DMS114 treated with DMSO at 0.1 percent for 48 hours (cell line): ENCODE results near the gene HDAC11.
A peak's percentile ranks its signal among the peaks of the same experiment; 100 is the strongest.
"Not testable (repeated sequence)": the region's sequence is repeated elsewhere in the genome, so short reads cannot be mapped to it uniquely, and the experiment has no call there.

Experiments
- DNase-seq: peaks from one replicate; lab custom pipeline; 2025; ENCODE audit not compliant: unreplicated experiment; lab: John Stamatoyannopoulos, UW

HDAC11 gene

DNA sequence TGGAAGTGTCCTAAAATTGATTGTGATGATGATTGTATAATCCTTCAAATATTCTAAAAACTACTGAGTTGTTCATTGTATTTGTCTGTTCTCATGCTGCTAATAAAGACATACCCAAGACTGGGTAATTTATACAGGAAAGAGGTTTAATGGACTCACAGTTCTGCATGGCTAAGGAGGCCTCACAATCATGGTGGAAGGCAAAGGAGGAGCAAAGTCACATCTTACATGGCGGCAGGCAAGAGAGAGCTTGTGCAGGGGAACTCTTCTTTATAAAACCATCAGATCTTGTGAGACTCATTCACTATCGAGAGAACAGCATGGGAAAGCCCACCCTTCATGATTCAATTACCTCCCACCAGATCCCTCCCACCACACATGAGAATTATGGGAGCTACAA is 41.6 kb downstream of the HDAC11 start:
- DNase-seq, result not testable (repeated sequence)

DNA sequence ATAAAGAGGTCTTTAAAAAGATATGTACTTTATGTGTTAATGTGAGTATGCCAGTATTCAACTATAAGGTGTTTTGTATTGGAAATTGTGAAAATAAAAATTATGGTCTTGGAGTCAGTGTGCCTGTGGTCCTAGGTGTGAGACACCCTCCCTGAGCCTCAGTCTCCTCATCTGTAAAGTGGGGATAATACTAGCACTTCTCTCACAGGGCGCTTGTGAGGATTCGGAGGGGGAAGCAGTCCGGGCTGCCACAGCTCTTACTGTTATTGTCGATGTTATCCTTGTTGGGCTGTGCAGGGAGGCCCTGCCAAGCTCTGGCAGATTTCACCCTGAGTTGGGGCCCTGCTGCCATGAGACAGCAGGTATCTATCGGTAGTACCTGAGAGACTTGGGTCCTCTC is 42.1 kb downstream of the HDAC11 start:
- no peak for DNase-seq

DNA sequence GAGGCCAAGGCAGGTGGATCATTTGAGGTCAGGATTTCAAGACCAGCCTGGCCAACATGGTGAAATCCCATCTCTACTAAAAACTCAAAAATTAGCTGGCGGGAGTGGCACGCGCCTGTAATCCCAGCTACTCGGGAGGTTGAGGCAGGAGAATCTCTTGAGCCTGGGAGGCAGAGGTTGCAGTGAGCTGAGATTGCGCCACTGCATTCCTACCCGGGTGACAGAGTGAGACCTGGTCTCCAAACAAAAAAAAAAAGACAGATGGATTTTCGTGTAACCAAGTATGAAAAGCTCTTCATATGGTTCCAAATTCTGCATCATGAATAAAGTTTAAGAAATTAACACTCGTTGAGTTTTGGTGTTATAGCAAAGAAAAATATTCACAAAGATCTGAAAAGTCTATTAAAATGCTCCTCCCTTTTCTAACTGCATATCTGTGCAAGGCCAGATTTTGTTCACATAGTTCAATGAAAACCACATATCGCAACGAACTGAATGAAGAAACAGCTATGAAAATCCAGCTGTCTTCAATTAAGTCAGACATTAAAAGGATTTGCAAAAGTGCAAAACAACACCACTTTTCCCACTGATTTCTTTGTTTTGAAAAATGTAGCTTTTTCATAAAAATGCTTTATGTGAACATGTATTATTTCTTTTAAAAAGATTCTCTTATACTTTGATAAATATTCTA is 45.0 kb downstream of the HDAC11 start:
- DNase-seq, result no peak

DNA sequence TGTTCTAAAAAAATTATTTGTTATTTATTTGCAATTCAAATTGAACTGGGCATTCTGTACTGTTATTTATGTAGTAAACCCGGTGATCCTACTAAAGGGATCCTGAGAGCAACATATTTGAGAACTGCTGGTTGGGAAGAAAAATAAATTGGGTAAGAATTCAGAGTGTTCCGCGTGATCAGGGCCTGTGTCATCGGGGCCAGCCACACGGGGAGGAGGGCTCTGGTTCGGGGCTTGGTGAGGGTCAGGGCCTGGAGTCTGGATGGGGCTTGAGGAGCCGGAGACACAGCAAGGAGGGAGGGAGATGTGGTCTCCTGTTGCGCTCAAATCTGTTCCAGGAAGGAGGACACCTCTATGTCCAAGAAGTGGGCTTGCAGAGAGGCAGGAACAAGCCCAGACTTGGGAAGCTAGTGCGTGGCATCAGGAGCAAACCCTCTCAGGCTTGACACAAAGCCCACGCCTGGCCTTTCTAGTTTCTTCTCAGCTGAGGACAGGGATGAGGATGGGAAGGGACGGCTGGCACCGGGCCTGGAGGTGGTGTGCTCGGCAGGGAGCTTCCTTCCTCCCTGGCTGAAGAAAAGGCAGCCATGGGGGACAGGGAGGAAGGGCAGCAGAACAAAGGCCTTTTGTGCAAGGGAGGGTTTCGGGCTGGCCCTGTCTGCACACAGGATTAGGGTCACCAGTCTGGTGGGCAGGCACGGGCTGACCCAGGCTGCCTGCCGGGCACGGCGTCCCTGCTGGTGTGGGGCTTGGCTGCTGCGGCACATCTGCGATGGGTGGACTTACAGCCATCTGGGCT is 45.9 kb downstream of the HDAC11 start:
- DNase-seq, result no peak

DNA sequence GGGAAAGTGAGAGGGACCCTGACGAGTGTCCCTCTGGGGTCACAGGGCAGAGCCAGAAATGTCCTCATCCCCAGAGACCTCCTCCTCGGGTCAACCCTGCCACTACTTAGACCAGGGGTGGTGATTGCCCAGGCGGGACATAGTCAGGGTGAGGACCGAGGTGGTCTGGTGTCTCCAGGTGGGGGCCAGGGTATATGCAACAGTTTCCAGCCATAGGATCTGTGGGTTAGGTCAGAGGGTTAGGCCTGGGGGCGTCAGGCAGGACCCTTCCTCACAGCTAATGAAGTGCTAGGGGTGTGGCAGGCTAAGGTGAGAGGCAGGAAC is 46.5 kb downstream of the HDAC11 start:
- DNase-seq, result no peak

DNA sequence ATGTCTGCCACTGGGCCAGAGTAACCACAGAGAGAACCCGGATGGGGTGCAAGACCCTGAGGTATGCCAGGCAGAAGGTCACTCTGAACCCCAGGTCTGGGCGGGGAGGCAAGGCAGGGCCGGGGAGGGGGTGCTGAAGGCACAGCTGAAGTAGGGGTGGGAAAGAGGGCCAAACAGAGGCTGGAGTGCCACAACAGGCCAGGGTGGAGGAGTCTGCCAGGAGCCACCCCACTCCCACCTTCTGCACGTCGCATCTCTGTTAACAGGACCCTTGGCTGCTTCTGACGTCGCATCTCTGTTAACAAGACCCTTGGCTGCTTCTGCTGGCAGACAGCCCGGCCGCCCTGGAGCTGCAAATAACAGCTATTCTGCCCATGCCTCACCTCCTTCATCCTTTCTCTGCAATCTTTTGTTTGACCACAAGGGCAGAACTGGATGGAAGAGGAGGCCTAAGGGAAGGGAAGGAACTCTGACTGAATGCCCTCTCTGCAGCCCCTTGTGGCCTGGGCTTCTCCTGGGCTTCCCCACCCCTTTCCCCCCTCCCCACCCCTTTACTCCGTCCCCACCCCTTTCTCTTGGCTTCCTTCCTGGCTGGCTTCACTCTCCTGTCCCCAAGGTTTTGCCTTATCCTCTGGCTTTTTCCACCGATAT is 48.2 kb downstream of the HDAC11 start:
- DNase-seq, result peak; percentile 4

DNA sequence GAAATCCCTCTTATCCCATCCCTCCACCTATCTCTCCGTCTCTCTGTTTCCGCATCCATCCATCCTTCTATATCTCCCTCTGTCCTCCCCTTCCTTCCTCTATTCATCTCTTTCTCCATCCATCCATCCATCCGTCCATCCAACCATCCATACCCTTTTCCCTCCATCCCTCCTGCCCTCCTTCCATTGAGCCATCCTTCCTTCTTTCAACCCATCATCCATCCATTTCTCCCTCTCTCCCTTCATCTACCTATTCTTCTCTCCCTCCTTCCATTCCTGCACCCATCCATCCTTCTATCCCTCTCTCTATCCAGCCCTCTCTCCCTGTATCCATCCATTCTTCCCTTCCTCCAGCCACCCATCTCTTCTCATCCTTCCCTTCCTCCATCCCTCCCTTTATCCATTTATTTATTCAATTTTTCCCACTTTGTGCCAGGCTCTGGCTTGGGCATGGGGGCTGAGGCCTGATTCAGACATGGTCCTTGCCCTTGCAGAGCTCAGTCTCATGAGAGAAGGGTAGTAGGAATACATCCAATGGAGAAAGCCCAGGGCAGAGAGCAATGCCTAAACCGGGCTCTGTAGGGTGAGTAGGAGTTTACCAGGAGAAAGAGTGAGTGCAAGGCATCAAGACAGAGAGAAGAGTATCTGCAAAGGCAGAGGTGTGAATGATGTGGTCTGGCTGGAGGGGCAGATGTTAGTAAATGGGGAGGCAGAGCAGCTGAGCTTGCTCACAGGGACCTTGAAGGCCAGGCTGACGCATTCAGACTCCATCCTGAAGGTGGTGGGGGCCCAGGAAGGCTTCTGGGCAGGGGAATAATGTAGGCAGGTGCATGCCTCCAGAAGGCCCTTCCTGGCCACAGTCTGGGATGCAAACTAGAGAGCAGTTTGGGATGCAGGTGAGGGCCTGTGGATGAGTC is 49.3 kb downstream of the HDAC11 start:
- no peak for DNase-seq

DNA sequence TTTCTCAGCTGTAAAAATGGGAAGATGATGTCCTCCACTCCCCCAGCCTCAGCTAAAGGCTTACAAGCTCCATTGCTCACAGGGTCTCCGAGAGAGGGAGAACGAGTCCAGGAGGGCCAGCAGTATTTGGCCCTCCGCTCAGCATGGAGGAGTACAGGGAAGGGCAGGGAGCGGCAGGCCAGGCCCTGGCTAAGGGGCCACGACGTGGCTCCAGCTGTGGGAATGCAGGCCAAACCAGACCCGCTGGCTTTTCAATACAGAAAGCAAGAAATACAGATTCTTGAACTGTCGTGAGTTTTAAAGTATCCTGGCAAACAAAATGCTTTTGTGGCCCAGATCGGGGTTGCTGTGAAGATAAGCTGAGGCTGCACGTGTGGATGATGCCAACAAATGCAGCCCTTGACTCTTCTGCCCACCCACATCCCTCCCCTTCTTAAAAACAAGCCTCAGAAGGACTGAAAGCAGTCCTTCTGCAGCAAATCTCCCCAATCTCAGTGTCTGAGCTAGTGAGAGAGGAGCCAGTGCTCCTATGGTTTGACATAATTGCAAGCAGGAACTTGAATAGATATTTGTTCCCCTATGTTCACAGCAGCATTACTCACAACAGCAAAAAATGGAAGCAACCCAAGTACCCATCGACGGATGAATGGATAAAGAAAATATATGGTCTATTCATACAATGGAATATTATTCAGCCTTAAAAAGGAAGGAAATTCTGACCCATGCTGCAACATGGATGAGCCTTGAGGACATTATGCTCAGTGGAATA is 50.3 kb downstream of the HDAC11 start:
- no peak for DNase-seq

DNA sequence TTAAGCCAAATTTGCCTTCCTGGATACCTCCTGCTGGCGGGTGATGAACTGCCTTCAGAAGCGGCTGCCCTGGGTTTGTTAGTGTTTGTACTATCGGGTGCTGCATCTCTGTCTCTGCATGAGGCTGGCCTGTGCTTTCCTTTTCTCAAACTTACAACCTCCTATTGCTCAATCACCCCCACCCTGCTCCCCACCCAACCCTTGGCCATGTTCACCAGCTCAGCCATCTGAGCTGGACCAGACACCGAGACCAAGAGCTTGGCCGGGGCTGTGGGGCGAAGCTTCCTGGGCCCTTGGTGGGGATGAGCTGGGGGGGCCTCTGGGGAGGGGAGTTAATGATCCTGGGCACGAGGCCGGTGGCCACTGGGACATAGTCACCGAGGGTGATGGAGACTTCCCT is 52.0 kb downstream of the HDAC11 start:
- no peak for DNase-seq

DNA sequence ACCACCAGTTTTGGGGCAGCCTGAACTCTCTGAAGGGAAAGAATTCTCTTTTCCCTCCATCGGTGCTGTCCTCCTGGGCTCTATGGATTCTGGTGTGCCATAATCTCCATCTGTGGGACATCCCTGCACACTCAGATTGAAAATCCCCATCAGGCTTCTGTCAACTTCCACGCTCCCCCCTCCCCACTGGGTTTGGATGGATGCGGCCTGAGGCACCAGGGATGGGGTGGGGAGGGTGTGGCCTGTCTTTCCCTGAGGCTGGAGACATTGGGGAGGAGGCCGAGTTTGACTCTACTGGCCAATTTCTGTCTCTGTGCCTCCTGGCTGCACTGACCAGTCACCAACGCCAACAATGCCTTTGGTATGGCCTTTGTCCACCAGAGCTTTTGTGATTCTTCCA is 52.5 kb downstream of the HDAC11 start:
- no peak for DNase-seq

DNA sequence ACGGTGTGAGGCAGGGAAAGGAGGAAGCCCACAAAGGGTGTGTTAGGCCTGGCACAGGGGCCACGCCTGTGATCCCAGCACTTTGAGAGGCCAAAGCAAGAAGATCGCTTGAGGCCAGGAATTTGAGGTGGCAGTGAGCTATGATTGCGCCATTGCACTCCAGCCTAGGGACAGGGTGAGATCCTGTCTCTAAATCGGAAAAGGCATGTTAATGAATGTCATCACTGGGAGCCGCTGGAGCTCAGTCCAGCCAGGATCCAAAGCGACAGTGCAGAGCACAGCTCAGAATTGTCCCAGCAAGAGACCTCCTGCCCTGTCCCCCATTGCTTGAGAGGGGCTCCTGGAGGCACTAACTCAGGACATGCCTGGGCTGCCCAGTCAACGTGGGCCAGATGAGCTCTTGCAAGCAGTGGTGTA is 53.8 kb downstream of the HDAC11 start:
- no peak for DNase-seq

DNA sequence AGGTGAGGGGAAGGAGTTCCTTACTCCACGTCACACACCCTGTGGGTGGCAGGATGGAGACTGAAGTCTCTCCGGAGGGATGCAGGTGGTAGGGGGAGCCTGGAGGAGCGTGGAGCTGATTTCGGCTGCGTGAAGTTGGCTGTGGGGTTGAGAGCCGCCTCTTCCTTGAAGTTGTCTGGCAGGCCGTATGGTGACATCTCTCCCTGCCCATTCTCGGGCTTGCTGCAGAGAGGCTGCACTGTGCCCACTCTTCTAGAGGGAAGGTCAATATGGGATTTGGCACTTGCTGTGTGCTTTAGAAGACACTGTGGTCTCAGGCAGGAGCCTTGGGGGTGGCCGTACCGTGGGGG is 55.4 kb downstream of the HDAC11 start:
- DNase-seq, result no peak

DNA sequence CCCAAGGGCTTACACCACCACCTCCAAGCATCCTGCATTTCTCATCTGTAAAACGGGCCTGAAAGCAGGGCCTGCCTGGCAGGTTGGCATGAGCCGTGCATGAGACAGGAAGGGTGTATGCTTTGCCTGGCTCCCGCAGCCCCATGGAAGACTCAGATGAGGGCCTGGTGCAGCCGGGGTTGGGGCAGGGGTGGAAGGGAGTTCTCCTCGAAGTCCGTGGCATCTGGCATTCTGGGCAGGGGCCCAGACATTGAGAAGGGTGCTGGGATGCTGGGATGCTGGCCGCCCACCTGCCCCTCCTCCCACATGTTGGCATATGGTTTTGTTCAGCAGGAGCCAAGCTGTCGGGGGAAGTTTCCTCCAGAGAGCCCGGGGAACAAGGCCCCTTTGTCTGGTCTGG is 55.8 kb downstream of the HDAC11 start:
- DNase-seq, result no peak

DNA sequence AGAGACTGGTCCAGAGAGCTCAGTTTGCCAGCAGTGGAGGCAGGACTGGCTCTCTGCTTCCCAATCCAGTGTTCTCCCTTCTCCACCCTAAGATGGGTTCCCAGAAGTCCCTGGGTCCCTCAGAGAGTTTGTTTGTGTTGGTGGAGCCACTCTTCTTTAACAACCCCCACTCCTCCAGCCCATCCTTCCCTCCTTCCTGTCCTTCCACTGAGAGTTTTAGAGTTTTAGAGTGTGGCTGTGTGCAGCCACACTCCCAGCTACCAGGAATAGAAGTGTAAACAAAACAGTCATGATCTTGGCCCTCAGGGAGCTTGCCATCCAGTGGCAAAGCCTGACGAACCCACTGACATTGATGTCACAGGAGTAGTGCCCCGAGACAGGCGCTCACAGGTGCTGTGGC is 56.3 kb downstream of the HDAC11 start:
- no peak for DNase-seq

DNA sequence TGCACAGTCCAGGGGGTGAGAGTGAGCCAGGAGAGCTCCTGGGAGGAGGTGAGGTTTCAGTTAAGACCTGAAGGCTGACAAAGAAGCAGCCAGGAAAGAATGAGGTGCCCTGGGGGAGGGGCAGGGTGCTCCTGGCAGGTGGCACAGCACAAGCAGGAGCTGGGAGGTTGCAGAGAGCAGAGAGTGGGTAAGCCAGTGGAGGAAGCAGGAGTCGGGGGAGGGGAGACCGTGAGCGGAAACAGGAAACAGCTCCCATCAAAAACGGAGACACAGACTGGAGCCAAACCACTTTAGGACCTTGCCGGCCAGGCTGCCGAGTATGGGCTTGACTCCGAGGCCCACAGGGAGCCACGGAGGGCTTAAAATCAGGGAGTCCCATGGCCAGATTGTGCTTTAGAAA is 56.7 kb downstream of the HDAC11 start:
- no peak for DNase-seq

DNA sequence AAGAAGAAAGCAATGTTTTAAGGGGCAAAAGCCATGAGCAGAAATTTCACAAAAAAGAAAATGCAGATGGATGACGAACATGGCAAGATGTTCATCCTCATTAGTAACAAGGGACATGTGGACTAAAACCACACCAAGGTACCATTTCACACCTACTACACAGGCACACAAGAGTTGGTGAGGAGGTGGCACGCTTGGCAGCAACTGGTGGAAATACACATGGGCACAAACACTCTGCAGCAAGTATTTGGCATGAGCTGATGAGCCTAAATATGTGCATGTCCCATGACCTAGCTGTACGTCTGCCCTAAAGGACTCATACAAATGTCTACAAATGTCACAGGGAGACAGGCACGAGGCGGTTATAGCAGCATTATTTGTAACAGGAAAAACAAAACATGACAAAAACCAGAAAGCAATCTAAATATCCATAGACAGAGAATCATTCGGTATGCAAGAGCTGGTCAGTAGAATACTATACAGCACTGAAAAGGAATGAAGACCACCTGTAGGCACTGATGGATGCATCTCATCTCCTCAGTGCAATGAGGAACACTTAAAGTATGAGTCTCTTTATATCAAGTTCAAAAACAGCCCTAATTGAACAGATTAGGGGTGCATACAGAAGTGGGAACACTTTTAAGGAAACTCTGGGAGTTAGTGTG is 57.3 kb downstream of the HDAC11 start:
- DNase-seq, result no peak

DNA sequence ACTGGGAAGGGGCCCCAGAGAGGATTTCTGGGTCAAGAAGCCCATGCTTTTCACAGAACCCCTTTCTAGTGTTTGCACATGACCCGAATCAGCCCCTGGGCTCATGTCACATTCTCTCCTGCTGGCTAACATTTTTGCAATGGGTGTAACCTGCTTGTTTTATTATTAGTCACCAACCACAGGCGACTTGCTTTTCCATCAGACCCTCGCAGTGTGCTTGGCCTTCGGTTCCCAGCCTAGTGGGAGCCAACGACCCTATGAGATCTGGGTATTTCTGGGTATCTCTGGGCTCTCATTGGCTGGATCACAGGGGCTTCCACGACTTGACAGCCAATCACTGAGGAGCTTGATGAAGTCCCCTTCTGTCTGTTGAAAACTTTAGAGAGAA is 57.8 kb downstream of the HDAC11 start:
- no peak for DNase-seq

DNA sequence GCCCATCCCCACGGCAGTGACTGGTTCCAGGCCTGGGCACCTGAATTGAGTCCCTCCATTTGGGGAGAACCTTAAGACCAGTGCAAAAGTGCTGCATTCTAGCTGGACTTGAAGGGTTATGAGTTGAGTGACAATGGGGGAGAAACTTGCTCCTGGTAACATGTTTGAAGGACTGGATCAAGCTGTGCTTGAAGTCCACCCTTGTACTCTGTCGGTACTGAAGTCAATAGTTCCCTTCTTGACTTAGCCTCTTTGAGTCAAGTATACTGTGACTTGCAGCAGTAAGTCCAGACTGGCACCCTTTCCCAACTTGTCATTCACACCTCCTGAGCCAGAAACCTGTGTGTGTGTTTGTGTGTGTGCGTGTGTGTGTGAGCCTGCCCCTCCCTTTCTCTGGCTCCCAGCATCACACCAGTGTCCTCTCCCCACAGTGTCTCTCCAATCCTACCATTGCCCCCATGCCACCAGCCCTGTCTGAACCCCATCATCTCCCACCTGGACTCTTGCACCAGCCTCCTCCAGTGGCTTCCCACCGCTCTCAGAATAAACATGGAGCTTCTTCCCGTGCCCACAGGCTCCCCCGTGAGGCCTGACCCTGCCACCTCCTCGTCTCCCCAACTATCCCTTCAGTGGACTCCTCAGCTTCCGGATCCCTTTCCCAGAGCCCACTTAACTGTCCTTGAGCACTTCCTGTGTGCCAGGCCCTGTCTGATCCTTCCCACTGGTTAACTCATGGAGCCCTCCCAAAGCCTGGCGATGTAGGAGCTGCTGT is 58.6 kb downstream of the HDAC11 start:
- DNase-seq, result no peak

DNA sequence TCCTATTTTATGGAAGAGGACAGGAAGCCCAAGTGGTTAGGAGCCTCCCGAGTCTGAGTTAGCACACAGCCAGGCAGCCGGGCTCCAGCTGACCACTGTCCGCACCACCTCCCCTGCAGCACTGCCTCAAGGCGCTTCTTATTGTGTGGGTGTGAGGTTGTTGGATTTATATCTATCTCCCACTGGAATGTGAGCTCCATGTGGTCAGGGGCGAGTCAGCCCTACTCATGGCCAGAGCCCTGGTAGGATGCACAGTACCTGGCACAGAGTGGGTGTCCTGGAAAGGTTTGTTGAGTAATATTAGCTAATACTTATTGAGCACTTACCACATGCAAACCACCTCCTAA is 59.2 kb downstream of the HDAC11 start:
- no peak for DNase-seq

DNA sequence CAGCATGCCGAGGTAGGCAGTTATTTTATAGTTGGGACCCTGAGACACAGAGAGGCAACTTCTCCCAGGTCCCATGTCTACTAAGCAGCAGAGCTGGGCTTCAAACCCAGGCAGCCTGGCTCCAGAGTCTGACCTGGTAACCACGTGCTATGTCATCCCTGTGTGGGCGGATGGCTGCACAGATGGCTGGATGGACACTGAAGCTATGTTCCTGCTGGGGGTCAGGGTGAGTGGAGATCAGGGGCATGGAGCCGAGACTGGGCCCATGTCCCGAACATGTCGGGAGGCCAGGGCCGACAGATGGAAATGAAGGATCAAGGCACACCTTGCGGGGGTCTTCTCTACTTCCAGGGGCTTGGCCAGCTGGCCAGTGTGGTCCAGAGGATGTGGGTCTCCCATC is 59.6 kb downstream of the HDAC11 start:
- DNase-seq, result no peak
